Gastroesophageal sphincter (tissue), 4 donors: ENCODE measurements around the gene EXOC3L4. TPM values are rescaled to one million over a fixed set of nuclear protein-coding genes. Genes with fewer than 3 reads are reported as not detected.
A peak's percentile ranks its signal among the peaks of the same experiment; 100 is the strongest.

Source experiments
- ATAC-seq: fragments of 150-250 bp; one replicate; pipeline ENCODE4 v1.9.1; 2016; ENCODE audit warnings: mild to moderate bottlenecking, moderate library complexity
- H3K27ac ChIP-seq, 4 donors: fragments of 200-600 bp; sonication (generic) in 3 of 4; 1 replicate in 3 of 4; 2 replicates in 1 of 4; pipeline ENCODE4 v1.5.1; 2016 to 2019
- H3K27me3 ChIP-seq: fragments of 200-600 bp; sonication (generic); one replicate; pipeline ENCODE4 v1.5.1; 2019
- H3K36me3 ChIP-seq, 2 donors: fragments of 200-600 bp; sonication (generic); one replicate each; pipeline ENCODE4 v1.5.1; 2019; ENCODE audit warnings: control low read depth in 1 of 2
- H3K4me1 ChIP-seq, 3 donors: fragments of 200-600 bp; sonication (generic); 1 replicate in 2 of 3; 2 replicates in 1 of 3; pipeline ENCODE4 v1.5.1; 2016 to 2019; ENCODE audit warnings: control low read depth in 2 of 3
- H3K4me3 ChIP-seq, 2 donors: fragments of 200-600 bp; sonication (generic); one replicate each; pipeline ENCODE4 v1.5.1; 2019; ENCODE audit warnings: mild to moderate bottlenecking in 1 of 2, moderate library complexity in 1 of 2
- H3K9me3 ChIP-seq, 3 donors: fragments of 200-600 bp; sonication (generic); one replicate each; pipeline ENCODE4 v1.5.1; 2017 to 2019; ENCODE audit warnings: control low read depth in 2 of 3
- CTCF ChIP-seq, 4 experiments: fragments of 200-600 bp in 2 of 4; fragments of 450-650 bp in 2 of 4; sonication (generic) in 1 of 4; IDR thresholded peaks; one replicate each; pipeline ENCODE4 v1.5.1; 2017 to 2019; ENCODE audit warnings: antibody characterized with exemption in 4 of 4, mild to moderate bottlenecking in 2 of 4, moderate library complexity in 2 of 4
- EP300 ChIP-seq: sonication (generic); formaldehyde crosslinking; IDR thresholded peaks from one replicate; pipeline ENCODE4 v1.6.1; 2017; ENCODE audit warnings: antibody characterized with exemption, mild to moderate bottlenecking
- POLR2A ChIP-seq, 2 donors: fragments of 450-650 bp; IDR thresholded peaks; one replicate each; pipeline ENCODE4 v1.6.1; 2017; ENCODE audit warnings: antibody characterized with exemption in 2 of 2, mild to moderate bottlenecking in 2 of 2, moderate library complexity in 1 of 2
- POLR2AphosphoS5 ChIP-seq: sonication (generic); formaldehyde crosslinking; IDR thresholded peaks from one replicate; pipeline ENCODE4 v1.6.1; 2017; ENCODE audit warnings: antibody characterized with exemption
- WGBS, 2 donors: methylation state at CpG; one replicate each; pipeline ENCODE4 v1.1.5; 2018; ENCODE audit warnings: low coverage in 1 of 2; 5-methylcytosine and 5-hydroxymethylcytosine counted together
- total RNA-seq, 4 donors: library from RNA; depleted of rRNA; stranded (reverse); fragments of >200 nt; gene quantifications; one replicate each; pipeline ENCODE4 v1.1.0, GENCODE V29; 2016

EXOC3L4 gene
- total RNA-seq, 4 donors from 2014 or later: 0.40 to 3.6 (median 0.45) TPM; not detected in 1

- peaks cover 0 to 8% of the 10 kb centered on the region in 2 donors for H3K36me3 ChIP-seq
- H3K27ac ChIP-seq: no peak overlapping the region
- H3K4me1 ChIP-seq: peaks cover 0 to 30% (median 12%) of the 10 kb centered on the region in 3 donors
- no peak for ATAC-seq
- peaks cover 58% of the 10 kb centered on the region for H3K27me3 ChIP-seq
- TF ChIP-seq POLR2A (IDR thresholded peaks at IDR 0.05): no peak
- TF ChIP-seq CTCF (IDR thresholded peaks at IDR 0.05): no peak
- TF ChIP-seq EP300: no peak
- TF ChIP-seq POLR2AphosphoS5: no peak
- no peak overlapping the region for H3K4me3 ChIP-seq
- no peaks in the 10 kb centered on the region for H3K9me3 ChIP-seq
- WGBS, 2 donors: 43 to 51% methylated on average over 8 to 9 of the region's 12 CpGs
Measured at GRCh38 chr14:103140316-103141109, 46.0 kb downstream of the EXOC3L4 start.

GRCh38 chr14:103141117-103141796 is 46.7 kb downstream of the EXOC3L4 start:
- Histone ChIP-seq H3K27ac (no peak overlapping the region), H3K36me3 (peaks cover 0 to under 1% of the 10 kb centered on the region in 2 donors), H3K4me1 (peaks cover 0 to 30% (median 12%) of the 10 kb centered on the region in 3 donors), H3K4me3 (no peak overlapping the region), H3K9me3 (no peaks in the 10 kb centered on the region), H3K27me3 (peaks cover 61% of the 10 kb centered on the region)
- WGBS, 2 donors: 28 to 80% methylated on average over 1 to 4 of the region's 8 CpGs
- no peak for ATAC-seq
- TF ChIP-seq POLR2AphosphoS5 (no peak), CTCF (IDR thresholded peaks at IDR 0.05) (peak in 3 of 4 experiments; percentile 22 to 63 (median 44)), EP300 (no peak), POLR2A (IDR thresholded peaks at IDR 0.05) (no peak)

- Histone ChIP-seq H3K4me1 (peaks cover 0 to 27% (median 12%) of the 10 kb centered on the region in 3 donors), H3K27me3 (peaks cover 69% of the 10 kb centered on the region), H3K9me3 (no peaks in the 10 kb centered on the region), H3K4me3 (no peak overlapping the region), H3K36me3 (no peaks in the 10 kb centered on the region), H3K27ac (no peak overlapping the region)
- TF ChIP-seq CTCF (IDR thresholded peaks at IDR 0.05) (no peak), POLR2A (IDR thresholded peaks at IDR 0.05) (no peak), POLR2AphosphoS5 (no peak), EP300 (no peak)
- no peak for ATAC-seq
- WGBS, 2 donors: 92 to 100% methylated on average over 1 to 2 of the region's 4 CpGs
Measured at GRCh38 chr14:103142026-103142425, 47.5 kb downstream of the EXOC3L4 start.

GRCh38 chr14:103142721-103143302 is 48.3 kb downstream of the EXOC3L4 start:
- H3K27me3 ChIP-seq: peaks cover 75% of the 10 kb centered on the region
- H3K27ac ChIP-seq: no peak overlapping the region
- WGBS, 2 donors: 86% methylated on average over 4 of the region's 5 CpGs; no CpG with 5 or more reads in 1 of the 2 donors
- H3K9me3 ChIP-seq: no peaks in the 10 kb centered on the region
- no peak overlapping the region for H3K4me3 ChIP-seq
- no peaks in the 10 kb centered on the region for H3K36me3 ChIP-seq
- peaks cover 0 to 19% (median 12%) of the 10 kb centered on the region in 3 donors for H3K4me1 ChIP-seq
- no peak for TF ChIP-seq CTCF (IDR thresholded peaks at IDR 0.05)
- no peak for TF ChIP-seq POLR2AphosphoS5
- no peak for TF ChIP-seq POLR2A (IDR thresholded peaks at IDR 0.05)
- TF ChIP-seq EP300: no peak
- ATAC-seq: no peak
